ENCODE results near the gene CR1L. TPM values are rescaled to one million over a fixed set of nuclear protein-coding genes. Genes with fewer than 3 reads are reported as not detected.

CR1L gene
- total and polyA plus RNA-seq, 9 of the 15 experiments (the other 6 are each of a cell fraction or from before 2014, with no cell fraction given), result 10.1 to 74.8 (median 34.3) TPM

DNA sequence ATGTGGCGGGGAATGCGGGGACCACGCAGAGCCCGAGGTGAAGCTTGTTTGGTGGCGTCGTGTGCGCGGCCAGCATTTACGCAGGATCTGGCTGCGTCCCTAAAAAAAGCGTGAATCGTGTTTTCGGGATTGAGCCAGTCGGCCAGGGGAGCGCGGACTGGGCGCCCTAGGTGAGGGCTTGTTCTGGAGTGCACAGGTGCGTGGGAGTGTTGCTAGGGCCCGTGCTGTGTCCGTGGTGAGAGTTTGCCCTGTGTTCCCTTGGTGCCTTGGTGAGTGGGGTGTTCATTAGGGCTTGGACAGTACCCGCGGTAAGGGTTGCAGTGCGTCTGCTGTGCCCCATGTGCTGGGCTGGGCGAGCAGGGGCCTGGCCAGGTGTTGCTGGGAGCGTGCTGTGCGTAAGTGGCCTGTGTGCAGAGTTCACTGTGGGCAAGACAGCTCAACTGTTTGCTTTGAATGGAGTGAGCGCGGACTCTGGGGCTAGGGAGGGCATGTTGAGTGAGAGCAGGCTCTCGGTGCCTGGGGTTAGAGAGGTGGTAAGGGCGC is 107.6 kb downstream of the CR1L start (continued):
- TF ChIP-seq AFF4 (CRISPR knock-in tag; IDR thresholded peaks at IDR 0.05) (peak; percentile 83; the same call in 1 of the 2 replicates), ELF2 (CRISPR knock-in tag; IDR thresholded peaks at IDR 0.05) (no peak), ZKSCAN1 (IDR thresholded peaks at IDR 0.05; ENCODE audit: low read depth, low read length) (0 out of 2 replicates have a peak, but pooled peaks have one; percentile 25), POLR3G (IDR thresholded peaks at IDR 0.05; ENCODE audit: extremely low read depth, insufficient read length, insufficient replicate concordance) (no peak)

DNA sequence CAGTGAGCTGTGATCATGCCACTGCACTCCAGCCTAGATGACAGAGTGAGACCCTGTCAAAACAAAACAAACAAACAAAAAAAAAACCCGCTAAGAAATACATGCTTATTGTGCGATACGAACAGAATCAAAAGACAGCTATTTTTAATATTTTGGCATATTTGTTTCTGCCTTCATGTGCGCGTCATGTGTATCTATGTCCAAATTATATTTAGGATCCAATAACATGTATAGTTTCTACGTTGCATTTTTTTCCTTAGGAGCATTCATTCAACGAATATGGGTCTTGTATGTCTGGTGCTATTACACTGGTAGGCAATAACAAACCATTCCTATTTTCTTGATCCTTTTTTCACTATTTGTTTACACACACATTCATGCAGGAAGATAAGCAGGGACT is 108.7 kb downstream of the CR1L start:
- Histone ChIP-seq H3K9me1 (ENCODE audit: control insufficient read depth, insufficient read depth, low read length) (no peaks in the 10 kb centered on the region), H3K27me3 (ENCODE audit: control insufficient read depth in 2 of 2, insufficient read depth in 2 of 2, low read length in 2 of 2) (no peaks in the 10 kb centered on the region), H3K27ac (ENCODE audit: extremely low read depth, low read depth, low read length) (no peak overlapping the region; the same call in 2 of the 3 replicates), H3K4me3 (peak overlapping the region; percentile 92), H3K4me2 (ENCODE audit: insufficient read depth, low read length) (peak overlapping the region; percentile 95), H3K36me3 (ENCODE audit: control insufficient read depth, insufficient read depth, low read length) (peaks cover 37% of the 10 kb centered on the region), H3K9ac (ENCODE audit: insufficient read depth in 1 of 2, low read depth in 2 of 2, low read length in 2 of 2) (peak overlapping the region; percentile 83 to 99), H4K20me1 (replicated peaks; ENCODE audit: control insufficient read depth, insufficient read depth, low read length) (peaks cover 33% of the 10 kb centered on the region; the same call in 1 of the 2 replicates), H3K9me3 (replicated peaks; ENCODE audit: control insufficient read depth, insufficient read depth, low read depth, low read length) (no peaks in the 10 kb centered on the region), H3K4me1 (replicated peaks in 1 of 2; ENCODE audit: control insufficient read depth in 2 of 2, insufficient read depth in 2 of 2, low read length in 2 of 2) (peaks cover 20 to 42% of the 10 kb centered on the region in 2 experiments), H2AFZ (ENCODE audit: low read depth, low read length) (no peak overlapping the region), H3K79me2 (ENCODE audit: control insufficient read depth, insufficient read depth, low read length) (peaks cover 100% of the 10 kb centered on the region)
- DNase-seq (ENCODE audit: extremely low read depth in 1 of 4, low spot score in 3 of 4) (no peak), ATAC-seq (no peak), FAIRE-seq (no peak)
- BruUV-seq (replicated peaks), result no TSS peak
- in situ Hi-C loops (cut with MboI), result no loop called here
- ChIA-PET POLR2A (interaction anchor here (0.6 to 0.7 kb wide), 4 partner anchors 13 to 69 kb away, joined by 3 to 4 read pairs (median 3); no protein-coding TSS in a partner anchor), CTCF (ENCODE audit: low intra/inter-chr PET ratio) (no interaction called here)
- intact Hi-C loops (cut with micrococcal nuclease), result loop anchor here (2.0 to 5.0 kb wide), 4 partner anchors 25 to 106 kb away; partner anchors contain the start of gene CR1L
- WGBS (ENCODE audit: insufficient coverage, low coverage, missing lambda C conversion rate), result 9% methylated on average over 7 of the region's 7 CpGs
- TF ChIP-seq, protein P1, sequence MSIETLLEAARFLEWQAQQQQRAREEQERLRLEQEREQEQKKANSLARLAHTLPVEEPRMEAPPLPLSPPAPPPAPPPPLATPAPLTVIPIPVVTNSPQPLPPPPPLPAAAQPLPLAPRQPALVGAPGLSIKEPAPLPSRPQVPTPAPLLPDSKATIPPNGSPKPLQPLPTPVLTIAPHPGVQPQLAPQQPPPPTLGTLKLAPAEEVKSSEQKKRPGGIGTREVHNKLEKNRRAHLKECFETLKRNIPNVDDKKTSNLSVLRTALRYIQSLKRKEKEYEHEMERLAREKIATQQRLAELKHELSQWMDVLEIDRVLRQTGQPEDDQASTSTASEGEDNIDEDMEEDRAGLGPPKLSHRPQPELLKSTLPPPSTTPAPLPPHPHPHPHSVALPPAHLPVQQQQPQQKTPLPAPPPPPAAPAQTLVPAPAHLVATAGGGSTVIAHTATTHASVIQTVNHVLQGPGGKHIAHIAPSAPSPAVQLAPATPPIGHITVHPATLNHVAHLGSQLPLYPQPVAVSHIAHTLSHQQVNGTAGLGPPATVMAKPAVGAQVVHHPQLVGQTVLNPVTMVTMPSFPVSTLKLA (conservative IDR thresholded peaks at IDR 0.05), result 0 out of 4 replicates have a peak, but pooled peaks of 1 of the 2 experiments have one; percentile 20
- TF ChIP-seq ZSCAN29 (IDR thresholded peaks at IDR 0.05) (no peak), RFX5 (IDR thresholded peaks at IDR 0.05; ENCODE audit: low read depth, low read length) (peak; percentile 89), E2F5 (CRISPR knock-in tag; IDR thresholded peaks at IDR 0.05) (no peak), SLC30A9 (CRISPR knock-in tag; IDR thresholded peaks at IDR 0.05) (no peak), NR0B1 (IDR thresholded peaks at IDR 0.05; ENCODE audit: partially characterized antibody) (no peak)

Data from K562 (cell line).